Neutrophil (primary cell): Measurements from ENCODE around the gene HADH.

Experiments used
- H3K27ac ChIP-seq: fragments of 200-600 bp; sonication (generic); 2 replicates; pipeline ENCODE4 v1.5.1; 2016; ENCODE audit warnings: mild to moderate bottlenecking, moderate library complexity
- H3K27me3 ChIP-seq: fragments of 200-600 bp; sonication (generic); 2 replicates; pipeline ENCODE4 v1.6.0; 2016; ENCODE audit warnings: mild to moderate bottlenecking
- H3K36me3 ChIP-seq: fragments of 200-600 bp; sonication (generic); 2 replicates; pipeline ENCODE4 v1.5.1; 2017
- H3K4me1 ChIP-seq, 2 experiments: fragments of 200-600 bp in 1 of 2; sonication (generic) in 1 of 2; 1 replicate in 1 of 2; 2 replicates in 1 of 2; pipeline versions ENCODE4 v1.5.1 to v1.6.1; 2013 to 2016; ENCODE audit warnings: low read depth in 1 of 2, low read length in 1 of 2, mild to moderate bottlenecking in 1 of 2, moderate library complexity in 1 of 2; ENCODE audit not compliant: control insufficient read depth in 1 of 2, insufficient read depth in 1 of 2
- H3K4me3 ChIP-seq, 2 experiments: fragments of 200-600 bp in 1 of 2; sonication (generic) in 1 of 2; 1 replicate in 1 of 2; 2 replicates in 1 of 2; pipeline ENCODE4 v1.5.1; 2013 to 2016; ENCODE audit warnings: low read depth in 1 of 2, low read length in 1 of 2, mild to moderate bottlenecking in 1 of 2, moderate library complexity in 1 of 2
- H3K9me3 ChIP-seq: fragments of 200-600 bp; sonication (generic); 2 replicates; pipeline ENCODE4 v1.5.1; 2016
- TF ChIP-seq, protein P1 (sequence below): fragments of 200-600 bp; sonication (generic); IDR thresholded peaks from 2 replicates; pipeline ENCODE4 v1.5.1; 2016; ENCODE audit warnings: antibody characterized with exemption

Gene HADH

DNA sequence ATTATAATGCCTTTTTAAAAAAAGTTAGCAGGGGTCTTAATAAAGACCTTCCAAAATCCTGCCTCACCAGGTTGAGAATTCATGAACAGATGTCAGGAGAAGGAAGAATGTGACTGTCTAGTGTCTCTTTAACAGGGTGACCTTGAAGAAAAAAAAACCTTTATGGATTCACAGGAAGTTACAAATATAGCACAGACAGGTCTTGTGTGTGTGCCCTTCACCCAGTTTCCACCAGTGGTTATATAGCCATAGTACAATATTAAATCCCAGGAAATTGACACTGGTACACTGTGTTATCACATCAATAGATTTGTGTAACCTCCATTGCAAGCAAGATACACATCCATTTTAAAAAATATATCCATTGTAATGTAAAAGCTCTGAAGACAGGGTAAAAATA is 43.7 kb downstream of the HADH start:
- Histone ChIP-seq H3K27ac (no peak overlapping the region), H3K4me1 (no peaks in the 10 kb centered on the region), H3K9me3 (no peaks in the 10 kb centered on the region), H3K27me3 (no peaks in the 10 kb centered on the region), H3K4me3 (no peak overlapping the region), H3K36me3 (peaks cover 25% of the 10 kb centered on the region)
- TF ChIP-seq, protein P1, sequence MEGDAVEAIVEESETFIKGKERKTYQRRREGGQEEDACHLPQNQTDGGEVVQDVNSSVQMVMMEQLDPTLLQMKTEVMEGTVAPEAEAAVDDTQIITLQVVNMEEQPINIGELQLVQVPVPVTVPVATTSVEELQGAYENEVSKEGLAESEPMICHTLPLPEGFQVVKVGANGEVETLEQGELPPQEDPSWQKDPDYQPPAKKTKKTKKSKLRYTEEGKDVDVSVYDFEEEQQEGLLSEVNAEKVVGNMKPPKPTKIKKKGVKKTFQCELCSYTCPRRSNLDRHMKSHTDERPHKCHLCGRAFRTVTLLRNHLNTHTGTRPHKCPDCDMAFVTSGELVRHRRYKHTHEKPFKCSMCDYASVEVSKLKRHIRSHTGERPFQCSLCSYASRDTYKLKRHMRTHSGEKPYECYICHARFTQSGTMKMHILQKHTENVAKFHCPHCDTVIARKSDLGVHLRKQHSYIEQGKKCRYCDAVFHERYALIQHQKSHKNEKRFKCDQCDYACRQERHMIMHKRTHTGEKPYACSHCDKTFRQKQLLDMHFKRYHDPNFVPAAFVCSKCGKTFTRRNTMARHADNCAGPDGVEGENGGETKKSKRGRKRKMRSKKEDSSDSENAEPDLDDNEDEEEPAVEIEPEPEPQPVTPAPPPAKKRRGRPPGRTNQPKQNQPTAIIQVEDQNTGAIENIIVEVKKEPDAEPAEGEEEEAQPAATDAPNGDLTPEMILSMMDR = no peak

DNA sequence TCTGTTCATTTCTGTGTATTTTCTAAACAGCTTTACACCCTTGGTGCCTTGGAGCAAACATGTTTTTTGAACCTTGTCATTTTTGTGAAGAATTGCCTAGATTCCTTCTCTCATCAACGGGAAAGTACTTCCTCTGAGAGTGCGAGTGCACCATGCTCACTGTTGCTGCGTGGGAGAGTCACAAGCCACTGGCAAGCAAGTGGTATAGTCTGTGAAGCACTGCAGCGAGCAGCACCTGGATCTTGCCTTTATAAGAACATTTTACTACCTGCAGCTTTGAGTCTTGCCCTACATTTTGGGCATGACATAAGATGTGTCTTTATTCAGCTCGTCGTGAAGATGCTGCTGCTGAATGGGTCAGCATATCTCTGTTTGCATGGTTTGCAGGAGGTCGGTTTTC is 44.9 kb downstream of the HADH start:
- Histone ChIP-seq H3K27ac (no peak overlapping the region), H3K4me1 (no peaks in the 10 kb centered on the region)

DNA sequence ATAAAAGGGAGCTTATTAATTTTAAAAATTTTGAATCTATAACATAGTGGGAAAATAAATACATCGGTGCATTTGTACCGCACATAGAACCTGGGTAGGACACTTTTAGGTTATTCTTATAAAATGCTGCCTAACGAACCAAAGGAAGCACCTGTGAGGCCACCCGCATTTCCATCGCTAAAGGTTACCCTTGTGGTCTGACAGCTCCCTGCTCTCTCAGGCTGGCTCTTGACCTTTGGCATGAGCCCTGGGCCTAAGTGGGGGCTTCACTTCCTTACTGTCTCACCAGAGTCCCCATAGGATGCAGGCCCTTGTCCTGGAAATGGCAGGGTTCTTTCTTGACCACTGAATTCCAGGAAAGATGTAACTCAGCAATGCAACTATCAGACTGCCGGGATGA is 46.0 kb downstream of the HADH start:
- Histone ChIP-seq H3K4me3 (no peak overlapping the region), H3K4me1 (no peaks in the 10 kb centered on the region), H3K27me3 (no peaks in the 10 kb centered on the region), H3K9me3 (no peaks in the 10 kb centered on the region), H3K27ac (no peak overlapping the region), H3K36me3 (peaks cover 25% of the 10 kb centered on the region)
- TF ChIP-seq, protein P1 = no peak

More for the DNA sequence above, 44.9 kb downstream of the HADH start:
- Histone ChIP-seq H3K27me3 (no peaks in the 10 kb centered on the region), H3K36me3 (peaks cover 25% of the 10 kb centered on the region), H3K9me3 (no peaks in the 10 kb centered on the region), H3K4me3 (no peak overlapping the region)
- TF ChIP-seq, protein P1 = no peak

DNA sequence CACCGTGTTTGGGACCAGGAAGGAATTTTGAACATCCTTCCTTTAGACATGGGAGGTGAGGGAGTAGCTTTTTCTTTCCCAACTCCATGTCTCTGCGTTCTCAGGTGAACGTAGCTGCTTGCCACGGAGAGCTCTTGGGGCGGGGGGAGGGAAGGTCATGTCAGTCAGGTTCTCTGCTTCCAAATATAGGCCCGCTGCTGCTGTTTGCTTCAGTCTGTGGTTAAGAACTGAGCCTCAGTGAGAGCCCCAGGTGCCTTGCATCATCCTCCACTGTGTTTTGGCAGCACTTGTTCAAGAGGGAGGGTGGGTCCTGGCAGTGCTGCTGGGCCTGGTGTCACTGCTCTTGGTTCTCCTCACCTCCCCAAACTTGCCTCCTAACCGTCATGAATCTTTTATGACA is 46.5 kb downstream of the HADH start:
- Histone ChIP-seq H3K9me3 (no peaks in the 10 kb centered on the region), H3K27me3 (no peaks in the 10 kb centered on the region), H3K4me3 (no peak overlapping the region), H3K27ac (no peak overlapping the region), H3K36me3 (peaks cover 20% of the 10 kb centered on the region), H3K4me1 (no peaks in the 10 kb centered on the region)
- TF ChIP-seq, protein P1 = no peak

DNA sequence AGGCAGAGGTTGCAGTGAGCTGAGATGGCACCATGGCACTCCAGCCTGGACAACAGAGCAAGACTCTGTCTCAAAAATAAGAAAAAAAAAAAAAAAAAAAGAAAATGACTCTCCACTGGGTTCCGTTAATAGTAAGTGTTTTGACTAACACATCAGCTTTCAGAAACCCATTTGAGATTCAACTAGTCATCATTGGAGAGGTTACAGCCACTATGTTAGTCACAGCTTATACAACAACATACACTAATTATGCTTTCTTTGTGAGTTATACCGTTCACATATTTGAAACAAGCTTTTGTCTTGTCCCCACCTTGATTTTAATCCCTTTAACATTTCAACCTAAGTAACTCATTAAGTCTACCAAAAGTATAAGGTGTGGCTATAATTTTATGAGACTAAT is 48.2 kb downstream of the HADH start:
- H3K27me3 ChIP-seq = no peaks in the 10 kb centered on the region
- H3K9me3 ChIP-seq = no peaks in the 10 kb centered on the region
- TF ChIP-seq, protein P1 = no peak
- no peaks in the 10 kb centered on the region for H3K4me1 ChIP-seq
- no peak overlapping the region for H3K4me3 ChIP-seq
- H3K36me3 ChIP-seq = peaks cover 16% of the 10 kb centered on the region
- no peak overlapping the region for H3K27ac ChIP-seq

DNA sequence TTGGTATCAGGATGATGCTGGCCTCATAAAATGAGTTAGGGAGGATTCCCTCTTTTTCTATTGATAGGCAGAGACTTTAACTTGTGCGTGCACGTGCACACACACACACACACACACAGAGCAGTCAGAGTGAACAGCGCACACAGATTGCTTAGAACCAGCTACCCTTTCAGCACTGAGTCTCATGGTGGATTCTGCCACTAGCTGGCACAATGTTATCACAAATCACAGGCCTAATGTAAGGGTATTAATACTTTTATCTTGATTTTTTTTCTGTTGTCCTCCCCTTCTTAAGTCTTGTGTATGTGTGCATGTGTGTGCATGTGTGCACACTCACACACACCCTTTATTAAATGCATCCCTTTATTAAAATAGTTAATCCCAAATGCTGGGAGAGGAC is 53.2 kb downstream of the HADH start:
- no peaks in the 10 kb centered on the region for H3K27me3 ChIP-seq
- no peak overlapping the region for H3K4me3 ChIP-seq
- TF ChIP-seq, protein P1 = no peak
- H3K27ac ChIP-seq = no peak overlapping the region
- H3K9me3 ChIP-seq = no peaks in the 10 kb centered on the region
- no peaks in the 10 kb centered on the region for H3K4me1 ChIP-seq
- no peaks in the 10 kb centered on the region for H3K36me3 ChIP-seq
